K562 (cell line): ENCODE measurements around the gene CEND1. TPM values are rescaled to one million over a fixed set of nuclear protein-coding genes. Genes with fewer than 3 reads are reported as not detected.

Source experiments
- ATAC-seq: fragments of 200-7000 bp; cut with Tn5 transposase; 3 replicates; pipeline ENCODE4 v1.9.1; 2020; ENCODE audit warnings: moderate library complexity
- BruUV-seq: library from RNA; stranded (reverse); fragments of 400-500 nt; replicated peaks from 2 replicates; lab custom pipeline; 2021; lab: Mats Ljungman, UMichigan
- CTCF ChIA-PET: fragments of 300-600 bp; formaldehyde crosslinking; extraction: SDS; loops from one replicate; lab custom pipeline; 2021; ENCODE audit warnings: low intra/inter-chr PET ratio; lab: Yijun Ruan, JAX
- POLR2A ChIA-PET: fragments of 300-600, 350-650 bp; sonication (Branson Sonifier 250); formaldehyde crosslinking; extraction: SDS; loops from one replicate; lab custom pipeline; 2021; ENCODE audit warnings: antibody characterized with exemption, inconsistent platforms; lab: Yijun Ruan, JAX
- DNase-seq, 4 experiments: peaks; one replicate each; pipeline versions ENCODE4 v3.0.0 to v3.0.0-alpha.2; 2011 to 2018; ENCODE audit warnings: low spot score in 3 of 4, mixed read lengths in 3 of 4; ENCODE audit errors: extremely low read depth in 1 of 4
- FAIRE-seq: peaks from 2 replicates; lab custom pipeline; 2011; peaks lifted over from hg19 to GRCh38; lab: Jason Lieb, UNC
- H2AFZ ChIP-seq: 2 replicates; pipeline ENCODE4 v1.6.0; 2011; ENCODE audit warnings: low read depth, low read length, control low read depth, inconsistent platforms
- H3K27ac ChIP-seq: fragments of 200-600 bp; 3 replicates; pipeline ENCODE4 v1.8.0; 2011; ENCODE audit warnings: low read depth, mild to moderate bottlenecking, control low read depth, inconsistent platforms, low read length, moderate library complexity, mixed read lengths; ENCODE audit errors: extremely low read depth
- H3K27me3 ChIP-seq, 2 experiments: fragments of 300-600 bp in 1 of 2; 2 replicates in 1 of 2; 3 replicates in 1 of 2; pipeline versions ENCODE4 v1.6.0 to v1.8.0; 2011; ENCODE audit warnings: inconsistent platforms in 2 of 2, low read length in 2 of 2, mild to moderate bottlenecking in 1 of 2, mixed read lengths in 1 of 2, moderate library complexity in 1 of 2; ENCODE audit not compliant: control insufficient read depth in 2 of 2, insufficient read depth in 2 of 2
- H3K36me3 ChIP-seq: fragments of 300-600 bp; 3 replicates; pipeline ENCODE4 v1.8.0; 2011; ENCODE audit warnings: mild to moderate bottlenecking, low read length, inconsistent platforms; ENCODE audit not compliant: control insufficient read depth, insufficient read depth
- H3K4me1 ChIP-seq, 2 experiments: fragments of 200-600 bp in 1 of 2; replicated peaks in 1 of 2; 2 replicates in 1 of 2; 3 replicates in 1 of 2; pipeline versions ENCODE4 v1.5.1 to v1.8.0; 2011; ENCODE audit warnings: inconsistent platforms in 2 of 2, low read length in 2 of 2, mild to moderate bottlenecking in 1 of 2, mixed read lengths in 1 of 2, moderate library complexity in 1 of 2; ENCODE audit not compliant: control insufficient read depth in 2 of 2, insufficient read depth in 2 of 2
- H3K4me2 ChIP-seq: 2 replicates; pipeline ENCODE4 v1.6.1; 2011; ENCODE audit warnings: low read length, control low read depth, inconsistent platforms, mixed read lengths; ENCODE audit not compliant: insufficient read depth
- H3K4me3 ChIP-seq: fragments of 200-600 bp; sonication (generic), shearing (Covaris generic); 2 replicates; pipeline ENCODE4 v1.5.1; 2016; ENCODE audit warnings: control low read depth, inconsistent platforms
- H3K79me2 ChIP-seq: fragments of 200-600 bp; 3 replicates; pipeline ENCODE4 v1.8.0; 2011; ENCODE audit warnings: low read length, inconsistent platforms; ENCODE audit not compliant: control insufficient read depth, insufficient read depth
- H3K9ac ChIP-seq, 2 experiments: 2 replicates each; pipeline versions ENCODE4 v1.6.0 to v1.6.1; 2011; ENCODE audit warnings: low read depth in 2 of 2, low read length in 2 of 2, control low read depth in 1 of 2, inconsistent platforms in 1 of 2, mild to moderate bottlenecking in 1 of 2, mixed read lengths in 1 of 2; ENCODE audit not compliant: insufficient read depth in 1 of 2
- H3K9me1 ChIP-seq: one replicate; pipeline ENCODE4 v1.6.0; 2011; ENCODE audit warnings: inconsistent platforms, mild to moderate bottlenecking, low read length, moderate library complexity; ENCODE audit not compliant: control insufficient read depth, insufficient read depth
- H3K9me3 ChIP-seq: replicated peaks from 2 replicates; pipeline ENCODE4 v1.5.1; 2011; ENCODE audit warnings: low read depth, low read length, inconsistent platforms; ENCODE audit not compliant: control insufficient read depth, insufficient read depth
- H4K20me1 ChIP-seq: replicated peaks from 2 replicates; pipeline ENCODE4 v1.6.1; 2011; ENCODE audit warnings: low read length, inconsistent platforms, mixed read lengths; ENCODE audit not compliant: control insufficient read depth, insufficient read depth
- DIDO1 ChIP-seq: fragments of 450-650 bp; IDR thresholded peaks from 2 replicates; pipeline ENCODE4 v1.6.1; 2016; ENCODE audit warnings: low read depth, missing biosample characterization, missing genetic modification characterization
- NUFIP1 ChIP-seq: fragments of 450-650 bp; IDR thresholded peaks from 2 replicates; pipeline ENCODE4 v1.6.1; 2018; ENCODE audit not compliant: partially characterized antibody
- POLR2G ChIP-seq: fragments of 200-400 bp; formaldehyde crosslinking; IDR thresholded peaks from 2 replicates; pipeline ENCODE4 v1.6.1; 2017; ENCODE audit warnings: low read depth, mild to moderate bottlenecking, antibody characterized with exemption, low read length, moderate library complexity
- RBM22 ChIP-seq: fragments of 200-400 bp; formaldehyde crosslinking; IDR thresholded peaks from 2 replicates; pipeline ENCODE4 v1.6.1; 2018; ENCODE audit warnings: low read length, low read depth; ENCODE audit not compliant: poor library complexity, severe bottlenecking
- XRCC3 ChIP-seq: fragments of 450-650 bp; IDR thresholded peaks from 2 replicates; pipeline ENCODE4 v1.6.1; 2017; ENCODE audit warnings: mild to moderate bottlenecking, moderate library complexity
- ZNF445 ChIP-seq: fragments of 250-450 bp; sonication (Bioruptor Pico); IDR thresholded peaks from 2 replicates; pipeline ENCODE4 v1.4.0; 2020; ENCODE audit warnings: low read depth, mild to moderate bottlenecking, moderate library complexity
- ZNF551 ChIP-seq: fragments of 250-450 bp; sonication (Bioruptor Pico); IDR thresholded peaks from 2 replicates; pipeline ENCODE4 v1.5.0; 2021; ENCODE audit warnings: mild to moderate bottlenecking, moderate library complexity
- WGBS: fragments of 100-300 bp; shearing (Covaris generic); methylation state at CpG from one replicate; pipeline ENCODE4 v1.1.6; 2016; ENCODE audit warnings: low coverage, mixed read lengths; ENCODE audit not compliant: insufficient coverage; ENCODE audit errors: missing lambda C conversion rate; 5-methylcytosine and 5-hydroxymethylcytosine counted together
- in situ Hi-C: fragments of 300-500 bp; cut with MboI; formaldehyde crosslinking; loops from 4 replicates; pipeline ENCODE4 v1.15.0; 2018; ENCODE audit warnings: inconsistent platforms, mixed read lengths
- intact Hi-C: fragments of 100-400 bp; cut with micrococcal nuclease; formaldehyde crosslinking; loops from 2 replicates; pipeline ENCODE4 v1.14.2; 2022
- polyA plus RNA-seq, 8 experiments: library from polyadenylated mRNA; depleted of rRNA in 4 of 8; stranded (reverse) in 5 of 8; unstranded in 3 of 8; fragments of >200 nt; fragmentation: Nextera tagmentation in 2 of 8; fragmentation: Illumina TruSeq in 1 of 8; extraction: Ambion mirVana in 2 of 8; extraction: Trizol in 1 of 8; gene quantifications; 2 replicates each; pipeline versions ENCODE4 v1.2.1 to v1.2.3, GENCODE V29; 2011 to 2014; ENCODE audit warnings: inconsistent platforms in 1 of 8, missing spikeins in 1 of 8
- total RNA-seq, 7 experiments: library from RNA; depleted of rRNA in 6 of 7; stranded (reverse); fragments of >200 nt in 6 of 7; fragmentation: Illumina TruSeq in 2 of 7; extraction: Trizol in 2 of 7; gene quantifications; 2 replicates each; pipeline versions ENCODE4 v1.2.1 to v1.2.3, GENCODE V29; 2011 to 2021; ENCODE audit warnings: low replicate concordance in 1 of 7
- TF ChIP-seq, protein P1 (sequence below): fragments of 450-650 bp; IDR thresholded peaks from 2 replicates; pipeline ENCODE4 v1.6.1; 2014; ENCODE audit warnings: low read depth, mild to moderate bottlenecking, moderate library complexity, borderline replicate concordance

The CEND1 gene
- total and polyA plus RNA-seq, 9 of the 15 experiments (the other 6 are each of a cell fraction or from before 2014, with no cell fraction given): 0.13 to 0.18 (median 0.16) TPM; not detected in 6

GRCh38 chr11:803467-803742, 13.5 kb upstream of the CEND1 start:
- 94% methylated on average over 3 of the region's 8 CpGs for WGBS
- H3K4me1 ChIP-seq: peaks cover 10 to 90% of the 10 kb centered on the region in 2 experiments; a peak in 4 of 5 replicates
- H2AFZ ChIP-seq: no peak overlapping the region
- H3K36me3 ChIP-seq: peaks cover 38% of the 10 kb centered on the region; the same call in 1 of the 3 replicates
- H3K79me2 ChIP-seq: peaks cover 27% of the 10 kb centered on the region
- no peak overlapping the region for H3K4me3 ChIP-seq
- H4K20me1 ChIP-seq: no peaks in the 10 kb centered on the region
- in situ Hi-C loops (no loop called here), intact Hi-C loops (no loop called here)
- no peaks in the 10 kb centered on the region for H3K9me3 ChIP-seq
- no peak for DNase-seq
- H3K9ac ChIP-seq: peak overlapping the region in 1 of 2 experiments; percentile 97; a peak in 2 of 4 replicates
- H3K9me1 ChIP-seq: no peaks in the 10 kb centered on the region
- CTCF ChIA-PET: no interaction called here
- no peak overlapping the region for H3K4me2 ChIP-seq
- no peak for TF ChIP-seq ZNF551
- no peak for TF ChIP-seq ZNF445 (CRISPR knock-in tag)
- TF ChIP-seq NUFIP1: no peak
- TF ChIP-seq, protein P1, sequence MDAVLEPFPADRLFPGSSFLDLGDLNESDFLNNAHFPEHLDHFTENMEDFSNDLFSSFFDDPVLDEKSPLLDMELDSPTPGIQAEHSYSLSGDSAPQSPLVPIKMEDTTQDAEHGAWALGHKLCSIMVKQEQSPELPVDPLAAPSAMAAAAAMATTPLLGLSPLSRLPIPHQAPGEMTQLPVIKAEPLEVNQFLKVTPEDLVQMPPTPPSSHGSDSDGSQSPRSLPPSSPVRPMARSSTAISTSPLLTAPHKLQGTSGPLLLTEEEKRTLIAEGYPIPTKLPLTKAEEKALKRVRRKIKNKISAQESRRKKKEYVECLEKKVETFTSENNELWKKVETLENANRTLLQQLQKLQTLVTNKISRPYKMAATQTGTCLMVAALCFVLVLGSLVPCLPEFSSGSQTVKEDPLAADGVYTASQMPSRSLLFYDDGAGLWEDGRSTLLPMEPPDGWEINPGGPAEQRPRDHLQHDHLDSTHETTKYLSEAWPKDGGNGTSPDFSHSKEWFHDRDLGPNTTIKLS: no peak
- TF ChIP-seq XRCC3: no peak
- TF ChIP-seq RBM22: peak; percentile 12
- no peak for TF ChIP-seq DIDO1 (tag)
- TF ChIP-seq POLR2G: 0 out of 2 replicates have a peak, but pooled peaks have one; percentile 18
- no peak for FAIRE-seq
- no peaks in the 10 kb centered on the region for H3K27me3 ChIP-seq
- ATAC-seq: no peak
- BruUV-seq: no TSS peak
- POLR2A ChIA-PET: interaction anchor here (1.1 kb wide), 1 partner anchor 24 kb away, joined by 3 read pairs; no protein-coding TSS in a partner anchor
- H3K27ac ChIP-seq: no peak overlapping the region
